ENCODE results near the gene NR3C1. TPM values are rescaled to one million over a fixed set of nuclear protein-coding genes. Genes with fewer than 3 reads are reported as not detected.

The NR3C1 gene
- polyA plus RNA-seq, 1 donor (not counting 4 experiments of a cell fraction or from before 2014, with no cell fraction given), result 30.7 TPM

DNA sequence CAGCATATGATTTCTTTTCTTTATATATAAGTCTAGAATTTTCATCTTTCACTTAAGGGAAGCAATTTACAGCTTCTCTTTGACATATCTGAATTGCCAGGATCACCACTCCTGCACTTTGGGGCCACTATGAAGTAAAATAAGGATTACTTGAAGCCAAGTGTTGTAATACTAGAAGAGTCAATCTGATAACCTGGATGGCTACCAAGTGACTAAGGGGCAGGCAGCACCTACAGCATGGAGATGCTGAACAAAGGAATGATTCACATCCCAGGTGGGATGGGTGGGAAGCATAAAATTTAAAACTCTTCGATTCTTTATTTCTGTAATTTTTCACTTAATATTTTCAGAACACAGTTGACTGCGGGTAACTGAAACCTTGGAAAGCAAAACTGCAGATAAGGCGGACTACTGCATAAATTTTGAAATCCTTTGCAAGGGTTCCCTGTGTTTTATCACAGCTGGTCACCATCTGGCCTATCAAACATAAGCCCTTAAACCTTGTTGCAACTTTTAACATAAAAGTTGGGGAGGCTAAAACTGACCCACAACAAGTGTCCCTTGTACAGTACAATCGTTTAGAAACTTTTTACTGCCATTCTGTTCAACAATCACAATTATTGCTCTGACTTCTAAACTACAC is 31.2 kb downstream of the NR3C1 start:
- dilution Hi-C loops (cut with MboI; ENCODE audit: extremely low pct_ligation_motif_present, low sequenced_read_pairs), result no loop called here
- no peaks in the 10 kb centered on the region for H3K27me3 ChIP-seq (ENCODE audit: control insufficient read depth, extremely low read depth, insufficient read depth, low read length)
- no peaks in the 10 kb centered on the region for H3K9me1 ChIP-seq (ENCODE audit: control insufficient read depth, extremely low read depth, insufficient read depth, low read length)
- DNase-seq (ENCODE audit: low read depth, low spot score) (no peak), FAIRE-seq (peak; percentile 44)
- peaks cover 18% of the 10 kb centered on the region for H3K4me1 ChIP-seq (ENCODE audit: control insufficient read depth, extremely low read depth, insufficient read depth, low read length)
- no peak overlapping the region for H2AFZ ChIP-seq (ENCODE audit: control insufficient read depth, low read length)
- H3K4me2 ChIP-seq (ENCODE audit: control insufficient read depth, extremely low read depth, insufficient read depth, low read depth, low read length), result no peak overlapping the region
- H3K9ac ChIP-seq (ENCODE audit: control insufficient read depth, extremely low read depth, insufficient read depth, low read length), result no peak overlapping the region
- H3K9me3 ChIP-seq (ENCODE audit: control insufficient read depth, low read depth, low read length), result no peaks in the 10 kb centered on the region
- no peaks in the 10 kb centered on the region for H4K20me1 ChIP-seq (ENCODE audit: control insufficient read depth, extremely low read depth, insufficient read depth, low read length)
- H3K4me3 ChIP-seq (ENCODE audit: control insufficient read depth in 2 of 3, extremely low read depth in 1 of 3, insufficient read depth in 2 of 3, low read depth in 1 of 3, low read length in 3 of 3), result no peak overlapping the region
- peaks cover 93% of the 10 kb centered on the region for H3K79me2 ChIP-seq (ENCODE audit: control insufficient read depth, insufficient read depth, low read length)
- H3K36me3 ChIP-seq (ENCODE audit: control insufficient read depth in 2 of 2, extremely low read depth in 1 of 2, insufficient read depth in 2 of 2, low read length in 2 of 2), result no peaks in the 10 kb centered on the region
- TF ChIP-seq, protein P1, sequence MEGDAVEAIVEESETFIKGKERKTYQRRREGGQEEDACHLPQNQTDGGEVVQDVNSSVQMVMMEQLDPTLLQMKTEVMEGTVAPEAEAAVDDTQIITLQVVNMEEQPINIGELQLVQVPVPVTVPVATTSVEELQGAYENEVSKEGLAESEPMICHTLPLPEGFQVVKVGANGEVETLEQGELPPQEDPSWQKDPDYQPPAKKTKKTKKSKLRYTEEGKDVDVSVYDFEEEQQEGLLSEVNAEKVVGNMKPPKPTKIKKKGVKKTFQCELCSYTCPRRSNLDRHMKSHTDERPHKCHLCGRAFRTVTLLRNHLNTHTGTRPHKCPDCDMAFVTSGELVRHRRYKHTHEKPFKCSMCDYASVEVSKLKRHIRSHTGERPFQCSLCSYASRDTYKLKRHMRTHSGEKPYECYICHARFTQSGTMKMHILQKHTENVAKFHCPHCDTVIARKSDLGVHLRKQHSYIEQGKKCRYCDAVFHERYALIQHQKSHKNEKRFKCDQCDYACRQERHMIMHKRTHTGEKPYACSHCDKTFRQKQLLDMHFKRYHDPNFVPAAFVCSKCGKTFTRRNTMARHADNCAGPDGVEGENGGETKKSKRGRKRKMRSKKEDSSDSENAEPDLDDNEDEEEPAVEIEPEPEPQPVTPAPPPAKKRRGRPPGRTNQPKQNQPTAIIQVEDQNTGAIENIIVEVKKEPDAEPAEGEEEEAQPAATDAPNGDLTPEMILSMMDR (optimal IDR thresholded peaks at IDR 0.05 in 1 of 3, IDR thresholded peaks at IDR 0.05 in 1 of 3, conservative IDR thresholded peaks at IDR 0.05 in 1 of 3; ENCODE audit: extremely low read depth in 1 of 3, insufficient read depth in 2 of 3, low read length in 3 of 3), result no peak
- no peak for TF ChIP-seq EZH2 (IDR thresholded peaks at IDR 0.05; ENCODE audit: low read length)
- no peak overlapping the region for H3K27ac ChIP-seq (ENCODE audit: control insufficient read depth, insufficient read depth, low read length)

DNA sequence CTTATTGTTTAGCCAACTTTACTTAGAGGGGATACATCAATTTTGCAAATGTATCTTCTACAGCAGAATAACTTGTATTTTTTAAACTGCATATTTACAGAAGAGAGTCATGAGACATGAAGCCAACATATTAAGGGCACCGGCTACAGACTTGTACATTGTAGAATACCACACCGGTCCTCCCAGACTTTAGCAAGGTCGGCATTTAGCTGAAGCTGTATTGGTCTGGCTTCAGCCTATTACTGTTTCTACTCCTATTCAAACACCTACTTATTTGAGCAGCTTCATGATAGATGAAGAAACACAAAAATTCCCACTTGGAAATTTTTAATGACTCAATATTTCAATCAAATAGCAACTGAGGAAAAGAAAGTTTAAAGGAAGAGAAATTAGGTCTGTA is 33.0 kb downstream of the NR3C1 start:
- dilution Hi-C loops (cut with MboI; ENCODE audit: extremely low pct_ligation_motif_present, low sequenced_read_pairs), result no loop called here
- FAIRE-seq (no peak), DNase-seq (ENCODE audit: low read depth, low spot score) (no peak)
- Histone ChIP-seq H3K9ac (ENCODE audit: control insufficient read depth, extremely low read depth, insufficient read depth, low read length) (no peak overlapping the region), H3K4me3 (ENCODE audit: control insufficient read depth in 2 of 3, extremely low read depth in 1 of 3, insufficient read depth in 2 of 3, low read depth in 1 of 3, low read length in 3 of 3) (no peak overlapping the region), H3K27ac (ENCODE audit: control insufficient read depth, insufficient read depth, low read length) (no peak overlapping the region), H3K36me3 (ENCODE audit: control insufficient read depth in 2 of 2, extremely low read depth in 1 of 2, insufficient read depth in 2 of 2, low read length in 2 of 2) (no peaks in the 10 kb centered on the region), H3K79me2 (ENCODE audit: control insufficient read depth, insufficient read depth, low read length) (peaks cover 98% of the 10 kb centered on the region), H2AFZ (ENCODE audit: control insufficient read depth, low read length) (no peak overlapping the region), H3K27me3 (ENCODE audit: control insufficient read depth, extremely low read depth, insufficient read depth, low read length) (no peaks in the 10 kb centered on the region), H3K9me3 (ENCODE audit: control insufficient read depth, low read depth, low read length) (no peaks in the 10 kb centered on the region), H3K4me2 (ENCODE audit: control insufficient read depth, extremely low read depth, insufficient read depth, low read depth, low read length) (no peak overlapping the region), H4K20me1 (ENCODE audit: control insufficient read depth, extremely low read depth, insufficient read depth, low read length) (no peaks in the 10 kb centered on the region), H3K4me1 (ENCODE audit: control insufficient read depth, extremely low read depth, insufficient read depth, low read length) (peaks cover 5% of the 10 kb centered on the region), H3K9me1 (ENCODE audit: control insufficient read depth, extremely low read depth, insufficient read depth, low read length) (no peaks in the 10 kb centered on the region)
- TF ChIP-seq, protein P1 (optimal IDR thresholded peaks at IDR 0.05 in 1 of 3, IDR thresholded peaks at IDR 0.05 in 1 of 3, conservative IDR thresholded peaks at IDR 0.05 in 1 of 3; ENCODE audit: extremely low read depth in 1 of 3, insufficient read depth in 2 of 3, low read length in 3 of 3), result no peak
- no peak for TF ChIP-seq EZH2 (IDR thresholded peaks at IDR 0.05; ENCODE audit: low read length)

Measured in keratinocyte (primary cell).